ENCODE measurements around the gene SMAD7.

- TF ChIP-seq CTCF (IDR thresholded peaks at IDR 0.05), result no peak
- TF ChIP-seq POLR2AphosphoS5 (IDR thresholded peaks at IDR 0.05; ENCODE audit: insufficient read depth in 1 of 2, low read depth in 1 of 2), result no peak
Observed at GRCh38 chr18:48962252-48962993, 11.7 kb upstream of the SMAD7 start.

Measured in vagina (tissue), 2 donors.